GM12878 (cell line): ENCODE data around the gene DNAJC5.

ENCODE experiments used
- BACH1 ChIP-seq: fragments of 450-650 bp; IDR thresholded peaks from 2 replicates; pipeline ENCODE4 v1.6.1; 2017; ENCODE audit warnings: mild to moderate bottlenecking, borderline replicate concordance
- BMI1 ChIP-seq: fragments of 450-650 bp; IDR thresholded peaks from 2 replicates; pipeline ENCODE4 v1.6.1; 2016; ENCODE audit warnings: mild to moderate bottlenecking, moderate library complexity, borderline replicate concordance
- CTCF ChIP-seq, 3 experiments: IDR thresholded peaks in 2 of 3; conservative IDR thresholded peaks in 1 of 3; 2 replicates each; pipeline ENCODE4 v1.5.1; 2011; ENCODE audit warnings: low read depth in 3 of 3, low read length in 3 of 3, mild to moderate bottlenecking in 3 of 3, control low read depth in 2 of 3, moderate library complexity in 2 of 3, inconsistent platforms in 1 of 3, mixed read lengths in 1 of 3; ENCODE audit not compliant: control insufficient read depth in 2 of 3, insufficient read depth in 1 of 3; ENCODE audit errors: extremely low read depth in 1 of 3
- EZH2 ChIP-seq: IDR thresholded peaks from 2 replicates; pipeline ENCODE4 v1.6.1; 2012; ENCODE audit warnings: low read depth, mild to moderate bottlenecking, control low read depth, inconsistent platforms, low read length, borderline replicate concordance; ENCODE audit not compliant: control insufficient read depth
- NFIC ChIP-seq: IDR thresholded peaks from 2 replicates; pipeline ENCODE4 v1.6.1; 2012; ENCODE audit warnings: low read depth, mild to moderate bottlenecking, inconsistent platforms, low read length, moderate library complexity
- POLR2A ChIP-seq: IDR thresholded peaks from 2 replicates; pipeline ENCODE4 v1.6.1; 2011; ENCODE audit warnings: low read depth, mild to moderate bottlenecking, low read length
- SRF ChIP-seq, 2 experiments: IDR thresholded peaks; 2 replicates each; pipeline ENCODE4 v1.6.1; 2011; ENCODE audit warnings: low read depth in 2 of 2, low read length in 2 of 2, mild to moderate bottlenecking in 1 of 2, moderate library complexity in 1 of 2
- STAT1 ChIP-seq: fragments of 450-650 bp; conservative IDR thresholded peaks from 2 replicates; pipeline ENCODE4 v1.6.1; 2014; ENCODE audit warnings: antibody characterized with exemption, mild to moderate bottlenecking
- ZBTB33 ChIP-seq: fragments of 450-650 bp; IDR thresholded peaks from 2 replicates; pipeline ENCODE4 v1.6.1; 2017; ENCODE audit warnings: mild to moderate bottlenecking
- TF ChIP-seq, protein P1 (sequence below): fragments of 450-650 bp; formaldehyde crosslinking; IDR thresholded peaks from 2 replicates; pipeline ENCODE4 v1.4.0; 2022; ENCODE audit warnings: mild to moderate bottlenecking, moderate library complexity

DNA sequence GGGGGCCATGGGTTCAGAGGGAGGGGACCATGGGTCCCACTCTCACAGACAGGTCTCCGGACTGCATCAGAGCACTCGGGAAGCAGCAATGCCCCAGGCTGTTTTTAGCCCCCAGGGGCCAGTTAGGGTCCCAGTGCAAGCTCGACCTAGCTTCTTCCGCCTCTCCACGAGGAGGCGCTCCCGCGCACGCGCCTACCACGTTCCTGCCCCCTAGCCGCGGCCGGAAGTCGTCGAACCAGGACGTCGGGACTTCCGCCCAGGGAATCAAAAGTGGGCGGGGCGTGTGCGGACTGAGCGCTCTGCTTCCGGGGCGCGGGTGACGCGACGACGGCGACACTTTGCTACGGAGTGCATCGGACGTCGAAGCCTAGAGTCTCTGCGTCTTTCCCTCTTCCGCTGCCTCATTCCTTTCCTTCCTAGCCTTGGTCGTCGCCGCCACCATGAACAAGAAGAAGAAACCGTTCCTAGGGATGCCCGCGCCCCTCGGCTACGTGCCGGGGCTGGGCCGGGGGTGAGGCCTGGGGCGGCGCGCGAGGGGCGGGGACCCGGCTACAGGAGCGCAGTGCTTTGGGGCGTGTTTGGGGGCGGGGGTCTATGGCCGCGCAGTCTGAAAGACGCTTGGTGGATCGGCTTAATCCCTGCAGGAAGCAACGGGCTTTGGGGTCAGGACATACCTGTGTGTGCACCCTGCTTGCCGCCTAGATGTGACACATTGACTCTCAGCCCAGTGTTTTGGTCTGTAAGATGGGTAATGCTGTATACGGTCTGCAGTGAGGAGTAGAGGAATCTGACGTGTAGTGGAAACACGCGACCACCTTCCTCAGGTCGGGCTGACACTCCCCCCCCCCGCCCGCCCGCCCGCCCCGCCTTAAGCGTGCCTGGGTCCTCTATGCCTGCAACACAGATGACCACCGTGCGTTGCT lies 86.1 kb downstream of the DNAJC5 start, which contains the start of gene PRPF6:
- TF ChIP-seq CTCF (IDR thresholded peaks at IDR 0.05 in 2 of 3, conservative IDR thresholded peaks at IDR 0.05 in 1 of 3; ENCODE audit: control insufficient read depth in 2 of 3, extremely low read depth in 1 of 3, insufficient read depth in 1 of 3, low read depth in 3 of 3, low read length in 3 of 3) (peak; percentile 83 to 97 (median 88)), BACH1 (no peak), BMI1 (no peak), ZBTB33 (no peak), EZH2 (no peak), STAT1 (no peak), POLR2A (peak; percentile 89), NFIC (no peak), SRF (IDR thresholded peaks at IDR 0.05; ENCODE audit: low read depth in 2 of 2, low read length in 2 of 2) (peak; percentile 9 to 66; a peak in 1 of 4 replicates)
- TF ChIP-seq, protein P1, sequence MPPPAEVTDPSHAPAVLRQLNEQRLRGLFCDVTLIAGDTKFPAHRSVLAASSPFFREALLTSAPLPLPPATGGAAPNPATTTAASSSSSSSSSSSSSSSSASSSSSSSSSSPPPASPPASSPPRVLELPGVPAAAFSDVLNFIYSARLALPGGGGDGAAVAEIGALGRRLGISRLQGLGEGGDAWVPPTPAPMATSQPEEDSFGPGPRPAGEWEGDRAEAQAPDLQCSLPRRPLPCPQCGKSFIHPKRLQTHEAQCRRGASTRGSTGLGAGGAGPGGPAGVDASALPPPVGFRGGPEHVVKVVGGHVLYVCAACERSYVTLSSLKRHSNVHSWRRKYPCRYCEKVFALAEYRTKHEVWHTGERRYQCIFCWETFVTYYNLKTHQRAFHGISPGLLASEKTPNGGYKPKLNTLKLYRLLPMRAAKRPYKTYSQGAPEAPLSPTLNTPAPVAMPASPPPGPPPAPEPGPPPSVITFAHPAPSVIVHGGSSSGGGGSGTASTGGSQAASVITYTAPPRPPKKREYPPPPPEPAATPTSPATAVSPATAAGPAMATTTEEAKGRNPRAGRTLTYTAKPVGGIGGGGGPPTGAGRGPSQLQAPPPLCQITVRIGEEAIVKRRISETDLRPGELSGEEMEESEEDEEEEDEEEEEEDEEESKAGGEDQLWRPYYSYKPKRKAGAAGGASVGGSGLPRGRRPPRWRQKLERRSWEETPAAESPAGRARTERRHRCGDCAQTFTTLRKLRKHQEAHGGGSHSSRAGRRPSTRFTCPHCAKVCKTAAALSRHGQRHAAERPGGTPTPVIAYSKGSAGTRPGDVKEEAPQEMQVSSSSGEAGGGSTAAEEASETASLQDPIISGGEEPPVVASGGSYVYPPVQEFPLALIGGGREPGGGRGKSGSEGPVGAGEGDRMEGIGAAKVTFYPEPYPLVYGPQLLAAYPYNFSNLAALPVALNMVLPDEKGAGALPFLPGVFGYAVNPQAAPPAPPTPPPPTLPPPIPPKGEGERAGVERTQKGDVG (CRISPR knock-in tag): no peak
